ENCODE measurements around the gene RIPOR3. TPM values are rescaled to one million over a fixed set of nuclear protein-coding genes. Genes with fewer than 3 reads are reported as not detected.

Gene RIPOR3
- total and polyA plus RNA-seq, 9 of the 15 experiments (the other 6 are each of a cell fraction or from before 2014, with no cell fraction given): 3.3 to 62.7 (median 21.4) TPM

DNA sequence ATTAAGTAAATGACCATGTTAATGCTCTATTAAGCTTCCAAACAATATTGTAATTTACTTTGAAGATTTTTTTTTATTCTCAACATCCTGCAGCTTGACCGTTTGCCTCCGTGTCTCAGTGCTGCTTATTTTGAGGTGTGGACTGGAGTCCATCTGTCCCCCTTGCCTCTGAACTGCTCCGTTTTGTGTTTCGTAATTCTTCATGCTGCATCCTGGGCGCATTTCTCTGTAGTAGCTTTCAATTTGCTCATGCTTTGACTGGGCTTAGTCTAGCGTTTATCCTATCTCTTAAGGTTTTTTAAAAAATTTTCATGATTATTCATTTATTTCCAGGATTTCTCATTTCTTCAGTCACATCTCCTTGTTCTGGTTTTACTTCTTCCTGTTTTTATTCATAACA lies 143.4 kb downstream of the RIPOR3 start:
- ChIA-PET CTCF (ENCODE audit: low intra/inter-chr PET ratio) (no interaction called here), POLR2A (interaction anchor here (1.9 to 2.6 kb wide), 2 partner anchors 10 to 14 kb away, joined by 10 to 11 read pairs; no protein-coding TSS in a partner anchor)
- FAIRE-seq (no peak), DNase-seq (ENCODE audit: extremely low read depth in 1 of 4, low spot score in 3 of 4) (no peak), ATAC-seq (no peak)
- no peaks in the 10 kb centered on the region; a peak in 2 of 5 replicates for H3K4me1 ChIP-seq (replicated peaks in 1 of 2; ENCODE audit: control insufficient read depth in 2 of 2, insufficient read depth in 2 of 2, low read length in 2 of 2)
- no TSS peak for BruUV-seq (replicated peaks)
- H3K9me1 ChIP-seq (ENCODE audit: control insufficient read depth, insufficient read depth, low read length): no peaks in the 10 kb centered on the region
- intact Hi-C loops (cut with micrococcal nuclease) (no loop called here), in situ Hi-C loops (cut with MboI) (no loop called here)
- H3K27me3 ChIP-seq (ENCODE audit: control insufficient read depth in 2 of 2, insufficient read depth in 2 of 2, low read length in 2 of 2): no peaks in the 10 kb centered on the region
- TF ChIP-seq MCM5 (IDR thresholded peaks at IDR 0.05; ENCODE audit: low read depth) (no peak), ZNF699 (CRISPR knock-in tag; IDR thresholded peaks at IDR 0.05; ENCODE audit: insufficient replicate concordance) (no peak), SMARCA4 (IDR thresholded peaks at IDR 0.05) (no peak), CREB1 (IDR thresholded peaks at IDR 0.05) (no peak), CREB1 (CRISPR knock-in tag; IDR thresholded peaks at IDR 0.05) (no peak), PHB2 (IDR thresholded peaks at IDR 0.05; ENCODE audit: low read depth) (no peak), ZNF311 (CRISPR knock-in tag; IDR thresholded peaks at IDR 0.05) (no peak), ZBTB12 (CRISPR knock-in tag; IDR thresholded peaks at IDR 0.05) (no peak)
- H3K27ac ChIP-seq (ENCODE audit: extremely low read depth, low read depth, low read length): no peak overlapping the region
- H3K79me2 ChIP-seq (ENCODE audit: control insufficient read depth, insufficient read depth, low read length): peaks cover 92% of the 10 kb centered on the region
- no peak overlapping the region for H3K9ac ChIP-seq (ENCODE audit: insufficient read depth in 1 of 2, low read depth in 2 of 2, low read length in 2 of 2)
- 0 out of 2 replicates have a peak, but pooled peaks cover 4% of the 10 kb centered on the region for H4K20me1 ChIP-seq (replicated peaks; ENCODE audit: control insufficient read depth, insufficient read depth, low read length)
- peaks cover 53% of the 10 kb centered on the region; the same call in 1 of the 3 replicates for H3K36me3 ChIP-seq (ENCODE audit: control insufficient read depth, insufficient read depth, low read length)
- no peak overlapping the region for H3K4me2 ChIP-seq (ENCODE audit: insufficient read depth, low read length)
- no peak overlapping the region for H3K4me3 ChIP-seq
- WGBS (ENCODE audit: insufficient coverage, low coverage, missing lambda C conversion rate): 85% methylated on average over 6 of the region's 6 CpGs
- no peaks in the 10 kb centered on the region for H3K9me3 ChIP-seq (replicated peaks; ENCODE audit: control insufficient read depth, insufficient read depth, low read depth, low read length)
- H2AFZ ChIP-seq (ENCODE audit: low read depth, low read length): no peak overlapping the region

Data from K562 (cell line).